Right cardiac atrium (tissue), 5 donors: ENCODE data around the gene INSRR. TPM values are rescaled to one million over a fixed set of nuclear protein-coding genes. Genes with fewer than 3 reads are reported as not detected.

Source experiments
- ATAC-seq, 2 donors: fragments of 200-7000 bp; cut with Tn5 transposase; one replicate each; pipeline versions ENCODE4 v1.8.0 to v1.9.1; 2020; ENCODE audit warnings: moderate library complexity in 2 of 2, mild to moderate bottlenecking in 1 of 2
- DNase-seq, 3 donors: peaks; one replicate each; pipeline ENCODE4 v3.0.0-alpha.2; 2020
- H3K27ac ChIP-seq: one replicate; pipeline ENCODE4 v1.5.1; 2013; ENCODE audit warnings: mild to moderate bottlenecking, low read length, control low read depth, moderate library complexity
- H3K27me3 ChIP-seq: one replicate; pipeline ENCODE4 v1.6.1; 2013; ENCODE audit not compliant: control insufficient read depth, insufficient read depth
- H3K4me1 ChIP-seq: one replicate; pipeline ENCODE4 v1.6.1; 2013; ENCODE audit warnings: low read length; ENCODE audit not compliant: control insufficient read depth, insufficient read depth
- H3K4me3 ChIP-seq: one replicate; pipeline ENCODE4 v1.5.1; 2013; ENCODE audit warnings: low read length, control low read depth
- H3K9me3 ChIP-seq: one replicate; pipeline ENCODE4 v1.6.1; 2013; ENCODE audit warnings: low read length; ENCODE audit not compliant: control insufficient read depth
- WGBS: extraction: QIAGEN DNeasy Blood & Tissue Kit; methylation state at CpG from one replicate; pipeline ENCODE4 v1.1.7; 2013; 5-methylcytosine and 5-hydroxymethylcytosine counted together
- intact Hi-C, 4 donors: fragments of 100-400 bp; cut with DNase I; formaldehyde crosslinking; loops; one replicate each; pipeline versions ENCODE4 v1.11.0 to v1.14.0; 2022 to 2023
- polyA plus RNA-seq: library from polyadenylated mRNA; stranded (reverse); fragments of 200-250 nt; gene quantifications from one replicate; pipeline ENCODE4 v1.2.3, GENCODE V29; 2013
- total RNA-seq, 4 donors: library from RNA; stranded (reverse); fragmentation: NEBNext Ultra II Directional; extraction: Animal tissue kit (Norgen Biotek cat#: 25700); gene quantifications; one replicate each; pipeline ENCODE4 v1.2.1, GENCODE V29; 2021
- donor health status: healthy with polysubstance abuse.
- donor health status: DM: no; HTN: yes; CAD: no.
- donor health status: DM: no; HTN: no; CAD: no.
- donor health status: DM: no; HTN: yes; CAD: no; lungs with severe emphysema.
- donor health status: DM: yes; HTN: yes; CAD: no.

Gene INSRR
- total and polyA plus RNA-seq, 5 donors: 0.03 to 0.07 (median 0.06) TPM

DNA sequence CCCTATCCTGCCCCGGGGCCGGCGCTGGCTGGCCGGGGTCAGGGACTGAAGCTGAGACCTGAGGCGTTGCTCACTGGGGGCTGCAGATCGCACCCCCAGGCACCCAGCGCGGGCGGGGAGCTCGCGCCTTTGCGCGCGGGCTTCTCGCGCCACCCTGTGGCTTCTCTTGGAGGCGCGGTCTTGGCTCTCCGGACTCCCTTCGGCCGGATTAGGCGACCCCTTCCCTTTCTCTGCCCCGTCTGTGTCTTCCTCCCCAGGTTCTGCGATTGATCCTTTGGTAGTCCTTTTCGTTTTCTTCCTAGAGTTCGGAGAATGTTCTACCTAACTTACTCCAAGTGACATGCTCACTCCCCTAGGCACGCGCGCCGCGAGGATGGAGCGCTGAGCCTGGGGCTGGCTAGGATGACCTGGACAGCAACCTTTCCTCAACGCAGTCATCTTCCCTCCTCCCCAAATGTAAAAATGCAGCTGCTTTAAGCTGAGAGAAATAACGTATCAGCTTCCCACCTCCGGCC is 1.3 kb upstream of the INSRR start:
- intact Hi-C loops: no loop called here
- DNase-seq: peak; percentile 49 to 78 (median 77)
- no peaks in the 10 kb centered on the region for H3K27me3 ChIP-seq
- WGBS: under 1% methylated on average over 35 of the region's 35 CpGs
- peaks cover 4% of the 10 kb centered on the region for H3K4me1 ChIP-seq
- no peak overlapping the region for H3K27ac ChIP-seq
- no peaks in the 10 kb centered on the region for H3K9me3 ChIP-seq
- ATAC-seq: peak; percentile 77 to 78
- H3K4me3 ChIP-seq: peak overlapping the region; percentile 5

- peak; percentile 55 for ATAC-seq
- Histone ChIP-seq H3K4me1 (peaks cover 4% of the 10 kb centered on the region), H3K27me3 (no peaks in the 10 kb centered on the region), H3K27ac (no peak overlapping the region), H3K9me3 (no peaks in the 10 kb centered on the region), H3K4me3 (peak overlapping the region; percentile 27)
- intact Hi-C loops: loop anchor here in 1 of 4 donors (10.0 kb wide), 1 partner anchor 165 kb away; no protein-coding TSS in a partner anchor
- DNase-seq: peak in 2 of 3 donors; percentile 64 to 65
- 1% methylated on average over 33 of the region's 33 CpGs for WGBS
These were observed 701 bp upstream of the INSRR start for GRCh38 chr1:156859523-156860112.

- intact Hi-C loops: loop anchor here in 1 of 4 donors (10.0 kb wide), 1 partner anchor 164 kb away; no protein-coding TSS in a partner anchor
- WGBS: 11% methylated on average over 5 of the region's 5 CpGs
- Histone ChIP-seq H3K27me3 (no peaks in the 10 kb centered on the region), H3K4me1 (peaks cover 4% of the 10 kb centered on the region), H3K4me3 (peak overlapping the region; percentile 27), H3K9me3 (no peaks in the 10 kb centered on the region), H3K27ac (no peak overlapping the region)
- DNase-seq: peak in 1 of 3 donors; percentile 67
- no peak for ATAC-seq
These were observed 361 bp downstream of the INSRR start for GRCh38 chr1:156858555-156858956.

GRCh38 chr1:156857532-156857931 is 1.4 kb downstream of the INSRR start:
- no peak overlapping the region for H3K4me3 ChIP-seq
- no peak overlapping the region for H3K27ac ChIP-seq
- no peaks in the 10 kb centered on the region for H3K27me3 ChIP-seq
- WGBS: 73% methylated on average over 3 of the region's 3 CpGs
- H3K9me3 ChIP-seq: no peaks in the 10 kb centered on the region
- intact Hi-C loops: loop anchor here in 1 of 4 donors (10.0 kb wide), 1 partner anchor 163 kb away; no protein-coding TSS in a partner anchor
- peaks cover 4% of the 10 kb centered on the region for H3K4me1 ChIP-seq
- no peak for ATAC-seq
- DNase-seq: no peak

DNA sequence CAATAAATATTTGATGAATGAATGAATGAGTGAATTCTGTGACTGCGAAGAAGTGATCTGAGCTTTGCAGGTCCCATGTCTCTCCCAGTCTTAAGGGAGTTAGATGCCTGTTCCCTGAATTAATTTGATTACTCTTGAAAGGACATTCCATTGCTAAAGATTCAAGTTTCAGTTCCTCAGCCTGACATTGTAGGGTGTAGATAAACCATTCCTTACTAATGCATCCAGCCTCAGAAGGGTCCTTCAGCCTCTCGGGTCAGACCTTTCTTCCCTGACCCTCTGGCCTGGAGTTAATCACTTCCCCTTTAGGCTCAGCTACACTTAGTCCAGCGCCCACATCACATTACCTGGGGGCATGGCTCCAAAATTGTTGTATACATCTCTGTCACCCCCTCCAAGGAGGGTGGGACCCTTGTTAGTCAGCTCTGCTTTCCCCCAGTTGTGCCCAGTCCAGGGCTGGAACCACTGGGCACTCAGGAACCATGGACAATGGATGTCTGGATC is 2.6 kb downstream of the INSRR start:
- Histone ChIP-seq H3K4me1 (peaks cover 4% of the 10 kb centered on the region), H3K27ac (no peak overlapping the region), H3K27me3 (no peaks in the 10 kb centered on the region), H3K4me3 (no peak overlapping the region), H3K9me3 (no peaks in the 10 kb centered on the region)
- DNase-seq (no peak), ATAC-seq (no peak)
- intact Hi-C loops: loop anchor here in 1 of 4 donors (10.0 kb wide), 1 partner anchor 162 kb away; no protein-coding TSS in a partner anchor
- 80% methylated on average over 3 of the region's 3 CpGs for WGBS

DNA sequence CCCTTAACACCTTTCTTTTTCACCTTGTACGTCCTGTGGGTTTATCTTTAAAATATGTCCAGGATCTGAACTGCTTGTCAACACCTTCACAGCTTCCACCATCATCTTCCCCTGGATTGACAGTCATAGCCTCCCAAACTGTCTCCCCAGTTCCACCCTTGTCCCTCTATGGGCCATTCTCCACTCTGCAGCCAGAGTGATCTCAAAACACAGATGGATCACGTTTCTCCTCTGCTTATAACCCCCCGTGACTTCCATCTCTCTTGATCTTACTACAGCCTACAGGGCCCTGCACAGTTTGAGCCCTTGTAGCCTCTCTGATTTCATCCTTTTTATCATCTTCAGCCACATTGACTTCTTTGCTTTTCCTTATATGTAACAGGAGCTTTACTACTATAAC is 4.3 kb downstream of the INSRR start:
- WGBS: 60% methylated on average over 3 of the region's 3 CpGs
- H3K4me1 ChIP-seq: peaks cover 4% of the 10 kb centered on the region
- DNase-seq (no peak), ATAC-seq (no peak)
- H3K4me3 ChIP-seq: no peak overlapping the region
- H3K9me3 ChIP-seq: no peaks in the 10 kb centered on the region
- no peaks in the 10 kb centered on the region for H3K27me3 ChIP-seq
- intact Hi-C loops: loop anchor here in 1 of 4 donors (10.0 kb wide), 1 partner anchor 160 kb away; no protein-coding TSS in a partner anchor
- no peak overlapping the region for H3K27ac ChIP-seq

DNA sequence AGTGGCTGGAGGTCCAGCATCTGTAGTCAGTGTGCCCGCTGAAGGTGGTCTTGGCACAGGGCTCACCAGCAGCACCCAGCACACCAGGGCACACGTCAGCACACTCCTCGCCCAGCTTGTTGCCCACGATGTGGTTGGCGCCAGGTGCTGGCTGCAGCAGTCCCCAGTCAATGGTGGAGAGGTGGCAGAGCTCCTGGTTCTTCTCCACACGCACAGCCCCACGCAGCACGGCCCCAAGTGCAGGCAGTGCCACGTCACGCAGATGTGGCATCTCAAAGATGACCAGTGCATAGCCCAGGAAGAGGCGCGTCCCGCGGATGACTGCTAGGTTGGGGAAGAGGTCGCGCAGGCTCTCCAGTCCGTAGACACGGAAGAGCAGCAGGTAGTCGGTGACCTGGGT is 5.2 kb downstream of the INSRR start:
- Histone ChIP-seq H3K9me3 (no peaks in the 10 kb centered on the region), H3K27me3 (no peaks in the 10 kb centered on the region), H3K27ac (no peak overlapping the region), H3K4me3 (no peak overlapping the region), H3K4me1 (peaks cover 4% of the 10 kb centered on the region)
- ATAC-seq (no peak), DNase-seq (peak in 1 of 3 donors; percentile 53)
- intact Hi-C loops: loop anchor here in 1 of 4 donors (10.0 kb wide), 1 partner anchor 159 kb away; no protein-coding TSS in a partner anchor
- WGBS: 91% methylated on average over 19 of the region's 19 CpGs

GRCh38 chr1:156852418-156852874 is 6.5 kb downstream of the INSRR start:
- Histone ChIP-seq H3K27ac (no peak overlapping the region), H3K4me1 (no peaks in the 10 kb centered on the region), H3K27me3 (no peaks in the 10 kb centered on the region), H3K4me3 (no peak overlapping the region), H3K9me3 (no peaks in the 10 kb centered on the region)
- DNase-seq (peak; percentile 66 to 89 (median 88)), ATAC-seq (peak; percentile 74 to 80)
- WGBS: 38% methylated on average over 9 of the region's 9 CpGs
- intact Hi-C loops: loop anchor here in 1 of 4 donors (10.0 kb wide), 1 partner anchor 158 kb away; no protein-coding TSS in a partner anchor

- intact Hi-C loops: loop anchor here in 1 of 4 donors (10.0 kb wide), 1 partner anchor 157 kb away; no protein-coding TSS in a partner anchor
- Histone ChIP-seq H3K27me3 (no peaks in the 10 kb centered on the region), H3K27ac (no peak overlapping the region), H3K4me1 (no peaks in the 10 kb centered on the region), H3K4me3 (no peak overlapping the region), H3K9me3 (no peaks in the 10 kb centered on the region)
- peak; percentile 12 to 28 for ATAC-seq
- DNase-seq: no peak
- 71% methylated on average over 17 of the region's 17 CpGs for WGBS
These were observed 7.0 kb downstream of the INSRR start for GRCh38 chr1:156851779-156852417.

GRCh38 chr1:156849151-156849496 is 9.8 kb downstream of the INSRR start:
- H3K4me1 ChIP-seq: no peaks in the 10 kb centered on the region
- no peak for DNase-seq
- H3K27ac ChIP-seq: no peak overlapping the region
- no peaks in the 10 kb centered on the region for H3K9me3 ChIP-seq
- H3K27me3 ChIP-seq: no peaks in the 10 kb centered on the region
- WGBS: 29% methylated on average over 23 of the region's 23 CpGs
- H3K4me3 ChIP-seq: no peak overlapping the region
- intact Hi-C loops: no loop called here
- ATAC-seq: no peak
